Epithelial cell of prostate (primary cell): ENCODE data around the gene SPCS3.
"Not testable (repeated sequence)": the region's sequence is repeated elsewhere in the genome, so short reads cannot be mapped to it uniquely, and the experiment has no call there.

Source experiments
- DNase-seq: peaks from one replicate; pipeline ENCODE4 v3.0.0-alpha.2; 2011; ENCODE audit warnings: low read depth, low spot score
- H3K27ac ChIP-seq: fragments of 450-650 bp; 2 replicates; pipeline ENCODE4 v1.5.1; 2017; ENCODE audit warnings: mild to moderate bottlenecking

SPCS3 gene

GRCh38 chr4:176302283-176303275 is 17.2 kb upstream of the SPCS3 start:
- no peak overlapping the region for H3K27ac ChIP-seq
- DNase-seq: peak; percentile 39

GRCh38 chr4:176303938-176304337 is 15.8 kb upstream of the SPCS3 start:
- no peak overlapping the region for H3K27ac ChIP-seq
- DNase-seq: no peak

GRCh38 chr4:176306837-176307665 is 12.7 kb upstream of the SPCS3 start:
- H3K27ac ChIP-seq: no peak overlapping the region
- no peak for DNase-seq

GRCh38 chr4:176307666-176307930 is 12.2 kb upstream of the SPCS3 start:
- no peak overlapping the region for H3K27ac ChIP-seq
- DNase-seq: no peak

- H3K27ac ChIP-seq: no peak overlapping the region
- DNase-seq: no peak
These were observed 11.3 kb upstream of the SPCS3 start for GRCh38 chr4:176308441-176308840.

GRCh38 chr4:176309046-176309445 is 10.7 kb upstream of the SPCS3 start:
- no peak overlapping the region for H3K27ac ChIP-seq
- DNase-seq: no peak

- no peak overlapping the region for H3K27ac ChIP-seq
- peak; percentile 8 for DNase-seq
These were observed 10.0 kb upstream of the SPCS3 start for GRCh38 chr4:176309772-176310171.

GRCh38 chr4:176313596-176314336 is 6.0 kb upstream of the SPCS3 start:
- no peak for DNase-seq
- no peak overlapping the region for H3K27ac ChIP-seq

- no peak for DNase-seq
- peak overlapping the region; percentile 96 for H3K27ac ChIP-seq
These were observed 539 bp upstream of the SPCS3 start for GRCh38 chr4:176319151-176319703.

- H3K27ac ChIP-seq: peak overlapping the region; percentile 96
- DNase-seq: peak; percentile 46
These were observed 692 bp downstream of the SPCS3 start for GRCh38 chr4:176320340-176320975.

GRCh38 chr4:176320976-176321361 is 1.2 kb downstream of the SPCS3 start:
- DNase-seq: no peak
- H3K27ac ChIP-seq: peak overlapping the region; percentile 96

- no peak for DNase-seq
- no peak overlapping the region for H3K27ac ChIP-seq
These were observed 1.8 kb downstream of the SPCS3 start for GRCh38 chr4:176321589-176321988.

GRCh38 chr4:176323511-176324160 is 3.9 kb downstream of the SPCS3 start:
- H3K27ac ChIP-seq: no peak overlapping the region
- DNase-seq: no peak

- H3K27ac ChIP-seq, DNase-seq: not testable (repeated sequence)
These were observed 5.1 kb downstream of the SPCS3 start for GRCh38 chr4:176324876-176325275.

- no peak for DNase-seq
- no peak overlapping the region for H3K27ac ChIP-seq
These were observed 13.3 kb downstream of the SPCS3 start for GRCh38 chr4:176333076-176333475.

- H3K27ac ChIP-seq: no peak overlapping the region
- no peak for DNase-seq
These were observed 14.3 kb downstream of the SPCS3 start for GRCh38 chr4:176334066-176334465.

GRCh38 chr4:176335421-176335820 is 15.7 kb downstream of the SPCS3 start:
- no peak overlapping the region for H3K27ac ChIP-seq
- no peak for DNase-seq

GRCh38 chr4:176339936-176340761 is 20.4 kb downstream of the SPCS3 start:
- DNase-seq: no peak
- no peak overlapping the region for H3K27ac ChIP-seq
